Peyer's patch (tissue), 4 donors: Measurements from ENCODE around the gene CCDC89.

ENCODE experiments used
- CTCF ChIP-seq, 6 experiments: fragments of 450-650 bp in 4 of 6; fragments of 200-600 bp in 2 of 6; sonication (generic) in 1 of 6; IDR thresholded peaks; one replicate each; pipeline ENCODE4 v1.5.1; 2017 to 2019; ENCODE audit warnings: antibody characterized with exemption in 6 of 6, mild to moderate bottlenecking in 3 of 6, moderate library complexity in 1 of 6
- POLR2A ChIP-seq, 2 donors: fragments of 450-650 bp; IDR thresholded peaks; one replicate each; pipeline ENCODE4 v1.5.1; 2017; ENCODE audit warnings: antibody characterized with exemption in 2 of 2, mild to moderate bottlenecking in 2 of 2, moderate library complexity in 2 of 2

DNA sequence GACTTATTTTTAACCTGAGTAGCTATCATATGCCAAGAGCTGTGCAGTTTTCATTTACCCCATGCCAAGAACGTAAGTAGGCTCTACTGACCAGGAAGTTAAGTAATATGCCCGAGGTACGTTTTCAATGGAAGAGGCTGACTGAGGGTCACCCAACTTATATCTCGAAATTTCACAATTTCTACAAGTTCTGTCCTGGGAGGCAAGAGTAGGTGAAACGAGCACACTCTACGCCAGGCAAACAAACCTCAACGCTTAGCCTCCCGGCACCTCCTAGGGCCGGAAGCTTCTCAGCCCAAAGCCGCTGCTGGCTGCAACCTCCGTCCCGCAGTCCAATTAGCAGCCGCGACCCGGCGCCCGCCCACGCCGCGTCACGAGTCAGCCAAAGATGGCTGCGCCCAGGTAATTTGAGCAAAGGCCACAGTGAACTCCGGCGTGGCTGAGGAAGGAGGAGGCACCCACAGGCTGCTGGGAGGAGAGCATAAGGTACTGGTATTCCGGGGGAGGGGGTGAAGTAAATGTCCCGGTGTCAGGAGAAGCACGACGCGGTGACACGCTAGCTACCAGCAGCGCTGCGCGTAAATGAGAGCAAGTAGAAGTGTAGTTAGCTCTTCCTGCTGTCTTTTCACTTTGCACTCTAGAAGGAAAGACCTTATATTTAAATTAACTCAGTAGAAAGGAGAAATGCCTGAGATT lies 38.2 kb downstream of the CCDC89 start, which contains the start of gene TMEM126A:
- TF ChIP-seq CTCF (IDR thresholded peaks at IDR 0.05) (no peak), POLR2A (IDR thresholded peaks at IDR 0.05) (peak; percentile 65 to 84)
